HL-60/S4 (cell line): ENCODE data around the gene ABLIM1.

ENCODE experiments used
- in situ Hi-C: fragments of 300-500 bp; cut with MboI; formaldehyde crosslinking; loops from 2 replicates; pipeline ENCODE4 v1.14.3; 2022; ENCODE audit warnings: low sequenced_read_pairs

Gene ABLIM1

GRCh38 chr10:114593240-114593792 lies 64.8 kb downstream of the ABLIM1 start:
- in situ Hi-C loops: no loop called here

- in situ Hi-C loops: no loop called here
These were observed 67.1 kb downstream of the ABLIM1 start for GRCh38 chr10:114590993-114591392.

GRCh38 chr10:114584419-114584818 lies 73.7 kb downstream of the ABLIM1 start:
- in situ Hi-C loops: no loop called here

- in situ Hi-C loops: no loop called here
These were observed 77.0 kb downstream of the ABLIM1 start for GRCh38 chr10:114581071-114581470.

GRCh38 chr10:114577133-114577532 lies 80.9 kb downstream of the ABLIM1 start:
- in situ Hi-C loops: no loop called here

- in situ Hi-C loops: no loop called here
These were observed 81.4 kb downstream of the ABLIM1 start for GRCh38 chr10:114576716-114577115.

GRCh38 chr10:114576132-114576487 lies 82.0 kb downstream of the ABLIM1 start:
- in situ Hi-C loops: no loop called here

GRCh38 chr10:114575417-114576131 lies 82.5 kb downstream of the ABLIM1 start:
- in situ Hi-C loops: no loop called here

- in situ Hi-C loops: no loop called here
These were observed 84.6 kb downstream of the ABLIM1 start for GRCh38 chr10:114573330-114574045.

GRCh38 chr10:114571316-114571999 lies 86.6 kb downstream of the ABLIM1 start:
- in situ Hi-C loops: no loop called here

GRCh38 chr10:114566064-114566463 lies 92.0 kb downstream of the ABLIM1 start:
- in situ Hi-C loops: no loop called here

GRCh38 chr10:114565066-114565465 lies 93.0 kb downstream of the ABLIM1 start:
- in situ Hi-C loops: no loop called here

- in situ Hi-C loops: no loop called here
These were observed 97.0 kb downstream of the ABLIM1 start for GRCh38 chr10:114561008-114561523.

GRCh38 chr10:114560144-114560543 lies 97.9 kb downstream of the ABLIM1 start:
- in situ Hi-C loops: no loop called here

GRCh38 chr10:114559636-114560035 lies 98.4 kb downstream of the ABLIM1 start:
- in situ Hi-C loops: no loop called here

GRCh38 chr10:114557854-114558253 lies 100.2 kb downstream of the ABLIM1 start:
- in situ Hi-C loops: no loop called here

GRCh38 chr10:114556236-114557122 lies 101.6 kb downstream of the ABLIM1 start:
- in situ Hi-C loops: no loop called here

- in situ Hi-C loops: no loop called here
These were observed 104.6 kb downstream of the ABLIM1 start for GRCh38 chr10:114553436-114553835.

GRCh38 chr10:114552050-114552449 lies 106.0 kb downstream of the ABLIM1 start:
- in situ Hi-C loops: no loop called here

GRCh38 chr10:114551636-114551972 lies 106.5 kb downstream of the ABLIM1 start:
- in situ Hi-C loops: no loop called here
